DND-41 (cell line): ENCODE results near the gene KIF1A.

Experiments used
- EZH2 ChIP-seq: IDR thresholded peaks from 3 replicates; pipeline ENCODE4 v1.6.1; 2012; ENCODE audit warnings: borderline replicate concordance, low read depth, mild to moderate bottlenecking, moderate library complexity, low read length, inconsistent platforms; ENCODE audit not compliant: severe bottlenecking
- TF ChIP-seq, protein P1 (sequence below): IDR thresholded peaks from 2 replicates; pipeline ENCODE4 v1.5.1; 2012; ENCODE audit warnings: borderline replicate concordance, low read length, moderate library complexity, mild to moderate bottlenecking; ENCODE audit not compliant: poor library complexity, severe bottlenecking; ENCODE audit errors: extremely low read depth

DNA sequence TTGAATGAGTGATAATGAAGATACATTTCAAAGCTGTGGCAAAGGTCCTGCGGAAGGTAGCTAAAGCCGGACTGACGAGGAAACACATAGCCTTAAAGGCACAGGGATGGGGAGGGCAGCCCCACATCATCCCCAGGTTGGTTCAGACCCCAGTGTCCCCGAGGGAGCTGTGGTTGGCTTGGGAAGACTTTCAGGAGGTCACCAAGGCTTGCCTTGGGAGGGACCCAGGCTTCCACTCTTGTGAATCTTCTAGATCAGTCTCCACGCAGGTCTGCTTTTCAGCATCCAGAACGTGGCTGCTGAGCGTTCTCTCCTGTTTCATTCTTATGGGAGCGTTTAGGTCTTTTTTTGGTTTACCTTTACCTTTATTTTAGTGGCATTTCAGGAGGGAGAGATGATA, 16.8 kb downstream of the KIF1A start:
- TF ChIP-seq, protein P1, sequence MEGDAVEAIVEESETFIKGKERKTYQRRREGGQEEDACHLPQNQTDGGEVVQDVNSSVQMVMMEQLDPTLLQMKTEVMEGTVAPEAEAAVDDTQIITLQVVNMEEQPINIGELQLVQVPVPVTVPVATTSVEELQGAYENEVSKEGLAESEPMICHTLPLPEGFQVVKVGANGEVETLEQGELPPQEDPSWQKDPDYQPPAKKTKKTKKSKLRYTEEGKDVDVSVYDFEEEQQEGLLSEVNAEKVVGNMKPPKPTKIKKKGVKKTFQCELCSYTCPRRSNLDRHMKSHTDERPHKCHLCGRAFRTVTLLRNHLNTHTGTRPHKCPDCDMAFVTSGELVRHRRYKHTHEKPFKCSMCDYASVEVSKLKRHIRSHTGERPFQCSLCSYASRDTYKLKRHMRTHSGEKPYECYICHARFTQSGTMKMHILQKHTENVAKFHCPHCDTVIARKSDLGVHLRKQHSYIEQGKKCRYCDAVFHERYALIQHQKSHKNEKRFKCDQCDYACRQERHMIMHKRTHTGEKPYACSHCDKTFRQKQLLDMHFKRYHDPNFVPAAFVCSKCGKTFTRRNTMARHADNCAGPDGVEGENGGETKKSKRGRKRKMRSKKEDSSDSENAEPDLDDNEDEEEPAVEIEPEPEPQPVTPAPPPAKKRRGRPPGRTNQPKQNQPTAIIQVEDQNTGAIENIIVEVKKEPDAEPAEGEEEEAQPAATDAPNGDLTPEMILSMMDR = no peak
- TF ChIP-seq EZH2 = no peak
